Mesothelial cell of epicardium (in vitro differentiated cells): ENCODE results near the gene SCAND1. TPM values are rescaled to one million over a fixed set of nuclear protein-coding genes. Genes with fewer than 3 reads are reported as not detected.
A peak's percentile ranks its signal among the peaks of the same experiment; 100 is the strongest.
"Not testable (repeated sequence)": the region's sequence is repeated elsewhere in the genome, so short reads cannot be mapped to it uniquely, and the experiment has no call there.

Experiments used
- DNase-seq, 2 experiments: peaks; one replicate each; pipeline ENCODE4 v3.0.0; 2021; ENCODE audit warnings: low spot score in 2 of 2; ENCODE audit not compliant: unreplicated experiment in 2 of 2
- H3K27ac Mint-ChIP-seq: 2 replicates; pipeline ENCODE4 v1.8.0; 2021; ENCODE audit warnings: mixed read lengths
- H3K27me3 Mint-ChIP-seq: 2 replicates; pipeline ENCODE4 v1.8.0; 2021; ENCODE audit warnings: low read depth, mixed read lengths
- H3K36me3 Mint-ChIP-seq: 2 replicates; pipeline ENCODE4 v1.8.0; 2021; ENCODE audit warnings: mixed read lengths
- H3K4me1 Mint-ChIP-seq: 2 replicates; pipeline ENCODE4 v1.8.0; 2021; ENCODE audit warnings: mixed read lengths
- H3K4me3 Mint-ChIP-seq: 2 replicates; pipeline ENCODE4 v1.8.0; 2021; ENCODE audit warnings: mild to moderate bottlenecking, moderate library complexity, mixed read lengths
- H3K9me3 Mint-ChIP-seq: 2 replicates; pipeline ENCODE4 v1.8.0; 2021; ENCODE audit warnings: mixed read lengths
- CTCF ChIP-seq: fragments of 200-600 bp; sonication (generic); IDR thresholded peaks from one replicate; pipeline ENCODE4 v1.5.0; 2021; ENCODE audit warnings: antibody characterized with exemption; ENCODE audit not compliant: unreplicated experiment
- total RNA-seq: library from RNA; stranded (reverse); gene quantifications from 3 replicates; pipeline ENCODE4 v1.2.1, GENCODE V29; 2021

The SCAND1 gene
- total RNA-seq: 59.2 to 65.9 TPM (median 61.3 TPM) in 3 replicates

- no peaks in the 10 kb centered on the region for H3K36me3 Mint-ChIP-seq
- peak; percentile 84 for TF ChIP-seq CTCF
- H3K27me3 Mint-ChIP-seq: no peaks in the 10 kb centered on the region
Observed at GRCh38 chr20:35954200-35954906, at the start of gene SCAND1. SCAND1 (minus strand) TSS chr20:35954502; CDS start chr20:35954284, 218 bp downstream.

GRCh38 chr20:36004045-36004444, 49.7 kb upstream of the SCAND1 start:
- Mint-ChIP-seq H3K4me3 (no peak overlapping the region), H3K4me1 (no peaks in the 10 kb centered on the region), H3K36me3 (peaks cover 7% of the 10 kb centered on the region), H3K27me3 (no peaks in the 10 kb centered on the region), H3K27ac (no peak overlapping the region), H3K9me3 (peaks cover 23% of the 10 kb centered on the region)
- TF ChIP-seq CTCF: no peak
- DNase-seq: no peak

More at GRCh38 chr20:35954200-35954906, at the start of gene SCAND1:
- peak; percentile 87 to 95 for DNase-seq
- Mint-ChIP-seq H3K4me1 (peaks cover 15% of the 10 kb centered on the region), H3K9me3 (peaks cover 6% of the 10 kb centered on the region), H3K4me3 (peak within 1 kb of the TSS; percentile 99), H3K27ac (peak within 1 kb of the TSS; percentile 99)

GRCh38 chr20:36002855-36003254, 48.6 kb upstream of the SCAND1 start:
- no peak for TF ChIP-seq CTCF
- H3K9me3 Mint-ChIP-seq: peaks cover 27% of the 10 kb centered on the region
- H3K27me3 Mint-ChIP-seq: no peaks in the 10 kb centered on the region
- H3K4me1 Mint-ChIP-seq: no peaks in the 10 kb centered on the region
- DNase-seq: no peak
- H3K4me3 Mint-ChIP-seq: no peak overlapping the region
- H3K36me3 Mint-ChIP-seq: peaks cover 7% of the 10 kb centered on the region
- H3K27ac Mint-ChIP-seq: no peak overlapping the region

GRCh38 chr20:36001331-36001730, 47.0 kb upstream of the SCAND1 start:
- peaks cover 27% of the 10 kb centered on the region for H3K9me3 Mint-ChIP-seq
- H3K27me3 Mint-ChIP-seq, H3K27ac Mint-ChIP-seq: not testable (repeated sequence)

DNA sequence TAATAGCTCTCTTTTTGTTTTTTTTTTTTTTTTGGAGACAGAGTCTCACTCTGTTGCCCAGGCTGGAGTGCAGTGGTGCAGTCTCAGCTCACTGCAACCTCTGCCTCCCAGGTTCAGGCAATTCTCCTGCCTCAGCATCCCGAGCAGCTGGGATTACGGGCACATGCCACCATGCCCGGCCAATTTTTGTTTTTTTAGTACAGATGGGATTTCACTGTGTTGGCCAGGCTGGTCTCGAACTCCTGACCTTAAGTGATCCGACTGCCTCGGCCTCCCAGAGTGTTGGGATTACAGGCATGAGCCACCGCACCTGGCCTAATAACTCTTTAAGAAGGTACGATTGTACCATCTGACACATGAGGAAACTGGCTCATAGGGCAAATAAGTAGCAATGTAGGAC, 42.2 kb upstream of the SCAND1 start:
- H3K27ac Mint-ChIP-seq, DNase-seq, H3K36me3 Mint-ChIP-seq, H3K4me3 Mint-ChIP-seq, H3K4me1 Mint-ChIP-seq, H3K9me3 Mint-ChIP-seq, H3K27me3 Mint-ChIP-seq: not testable (repeated sequence)

More at GRCh38 chr20:36001331-36001730, 47.0 kb upstream of the SCAND1 start:
- not testable (repeated sequence) for H3K4me1 Mint-ChIP-seq, H3K4me3 Mint-ChIP-seq, H3K36me3 Mint-ChIP-seq, DNase-seq

DNA sequence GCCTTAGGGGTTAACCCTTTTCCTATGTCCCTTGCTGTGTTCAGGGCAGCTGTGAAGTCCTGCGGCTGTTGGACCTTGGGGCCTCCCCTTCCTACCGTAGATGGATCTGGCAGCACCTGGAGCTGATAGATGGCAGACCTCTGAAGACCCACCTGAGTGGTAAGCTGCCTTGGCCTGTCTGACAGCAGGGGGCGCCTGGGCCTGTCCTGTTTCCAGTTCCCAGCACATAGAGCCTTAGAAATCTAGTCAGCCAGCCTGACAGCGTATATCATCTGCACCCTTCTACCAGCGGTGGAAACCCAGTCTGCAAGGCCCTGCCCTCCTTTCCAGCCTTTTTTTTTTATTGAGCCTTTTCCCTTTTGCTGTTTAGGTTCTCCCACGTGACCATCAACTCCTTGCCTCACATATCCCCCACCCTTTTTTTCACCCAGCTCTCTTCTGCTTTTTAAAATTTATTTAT, 40.7 kb upstream of the SCAND1 start:
- peak; percentile 77 for TF ChIP-seq CTCF
- Mint-ChIP-seq H3K27ac (peak overlapping the region; percentile 30), H3K4me3 (no peak overlapping the region), H3K4me1 (peaks cover 5% of the 10 kb centered on the region), H3K9me3 (peaks cover 7% of the 10 kb centered on the region), H3K36me3 (no peaks in the 10 kb centered on the region), H3K27me3 (peaks cover 2% of the 10 kb centered on the region)
- peak; percentile 75 to 90 for DNase-seq
